HepG2 (cell line): ENCODE data around the gene ADPRM. TPM values are rescaled to one million over a fixed set of nuclear protein-coding genes. Genes with fewer than 3 reads are reported as not detected.
A peak's percentile ranks its signal among the peaks of the same experiment; 100 is the strongest.

ENCODE experiments used
- BCL6 ChIP-seq: IDR thresholded peaks from 2 replicates; pipeline ENCODE4 v1.6.1; 2016; ENCODE audit warnings: missing genetic modification reagents, missing compliant biosample characterization
- ERF ChIP-seq: IDR thresholded peaks from 2 replicates; pipeline ENCODE4 v1.6.1; 2018; ENCODE audit warnings: missing biosample characterization, missing genetic modification reagents
- EZH2 ChIP-seq: conservative IDR thresholded peaks from 2 replicates; pipeline ENCODE4 v1.6.1; 2012; ENCODE audit warnings: mild to moderate bottlenecking, low read depth, low read length, moderate library complexity
- GATAD1 ChIP-seq: IDR thresholded peaks from 2 replicates; pipeline ENCODE4 v1.6.1; 2016; ENCODE audit warnings: missing genetic modification reagents, missing compliant biosample characterization
- MED1 ChIP-seq: sonication (generic); formaldehyde crosslinking; IDR thresholded peaks from 2 replicates; pipeline ENCODE4 v1.4.0; 2020; ENCODE audit warnings: missing genetic modification reagents
- MTF1 ChIP-seq: sonication (generic); formaldehyde crosslinking; IDR thresholded peaks from 2 replicates; pipeline ENCODE4 v1.5.0; 2020; ENCODE audit warnings: missing genetic modification reagents
- NCOA1 ChIP-seq: sonication (generic); formaldehyde crosslinking; IDR thresholded peaks from 2 replicates; pipeline ENCODE4 v1.9.0; 2021; ENCODE audit warnings: missing genetic modification reagents
- NKX3-1 ChIP-seq: sonication (generic); formaldehyde crosslinking; IDR thresholded peaks from 2 replicates; pipeline ENCODE4 v1.5.0; 2020; ENCODE audit warnings: missing genetic modification reagents
- POLR2A ChIP-seq, 2 experiments: IDR thresholded peaks; 2 replicates each; pipeline ENCODE4 v1.6.1; 2011; ENCODE audit warnings: low read depth in 2 of 2, low read length in 2 of 2, mild to moderate bottlenecking in 1 of 2, moderate library complexity in 1 of 2; ENCODE audit not compliant: insufficient read depth in 1 of 2
- SKI ChIP-seq: fragments of 450-650 bp; IDR thresholded peaks from one replicate; pipeline ENCODE4 v1.6.1; 2018; ENCODE audit warnings: mild to moderate bottlenecking; ENCODE audit not compliant: partially characterized antibody
- ZFP91 ChIP-seq: sonication (generic); formaldehyde crosslinking; IDR thresholded peaks from 2 replicates; pipeline ENCODE4 v1.9.0; 2022; ENCODE audit warnings: missing genetic modification reagents, mild to moderate bottlenecking, borderline replicate concordance
- ZNF12 ChIP-seq: sonication (generic); formaldehyde crosslinking; IDR thresholded peaks from 2 replicates; pipeline ENCODE4 v1.5.0; 2020; ENCODE audit warnings: missing genetic modification reagents
- ZNF143 ChIP-seq: sonication (generic); formaldehyde crosslinking; IDR thresholded peaks from 2 replicates; pipeline ENCODE4 v1.4.0; 2020; ENCODE audit warnings: missing genetic modification reagents
- ZNF230 ChIP-seq: sonication (generic); formaldehyde crosslinking; IDR thresholded peaks from 2 replicates; pipeline ENCODE4 v1.4.0; 2020; ENCODE audit warnings: mild to moderate bottlenecking, missing genetic modification reagents
- ZNF619 ChIP-seq: sonication (generic); formaldehyde crosslinking; IDR thresholded peaks from 2 replicates; pipeline ENCODE4 v1.4.0; 2020; ENCODE audit warnings: mild to moderate bottlenecking, missing genetic modification reagents
- ZNF777 ChIP-seq: sonication (generic); formaldehyde crosslinking; IDR thresholded peaks from 2 replicates; pipeline ENCODE4 v1.4.0; 2020; ENCODE audit warnings: missing genetic modification reagents
- ZNF790 ChIP-seq: sonication (generic); formaldehyde crosslinking; IDR thresholded peaks from 2 replicates; pipeline ENCODE4 v1.8.0; 2022; ENCODE audit warnings: missing genetic modification reagents, mild to moderate bottlenecking, borderline replicate concordance
- polyA plus RNA-seq, 8 experiments: library from polyadenylated mRNA; depleted of rRNA in 3 of 8; stranded (reverse) in 7 of 8; unstranded in 1 of 8; fragments of >200 nt; fragmentation: Illumina TruSeq in 4 of 8; extraction: Trizol in 4 of 8; gene quantifications; 2 replicates each; pipeline versions ENCODE4 v1.2.1 to v1.2.3, GENCODE V29; 2011 to 2016; ENCODE audit warnings: low read depth in 4 of 8, missing spikeins in 1 of 8, mixed read lengths in 1 of 8; ENCODE audit not compliant: insufficient read depth in 1 of 8
- total RNA-seq, 5 experiments: library from RNA; depleted of rRNA; stranded (reverse); fragments of >200 nt; fragmentation: Illumina TruSeq; extraction: Trizol; gene quantifications; 2 replicates each; pipeline ENCODE4 v1.2.3, GENCODE V29; 2016; ENCODE audit warnings: low read depth in 1 of 5
- TF ChIP-seq, protein P1 (sequence below): sonication (generic); formaldehyde crosslinking; IDR thresholded peaks from 2 replicates; pipeline ENCODE4 v1.4.0; 2020; ENCODE audit warnings: missing genetic modification reagents
- TF ChIP-seq, protein P2 (sequence below): sonication (generic); formaldehyde crosslinking; IDR thresholded peaks from 2 replicates; pipeline ENCODE4 v1.4.0; 2020; ENCODE audit warnings: mild to moderate bottlenecking, missing genetic modification reagents
- TF ChIP-seq, protein P3 (sequence below): sonication (generic); formaldehyde crosslinking; IDR thresholded peaks from 2 replicates; pipeline ENCODE4 v1.5.1; 2020; ENCODE audit warnings: missing genetic modification reagents, mild to moderate bottlenecking, borderline replicate concordance

Gene ADPRM
- total and polyA plus RNA-seq, 2 of the 13 experiments (the other 11 are each of a cell fraction or from before 2014, with no cell fraction given): 5.6 to 10.8 TPM

GRCh38 chr17:10697092-10698081 lies at the start of gene ADPRM, which contains the start of gene SCO1 (continued):
- TF ChIP-seq, protein P1, sequence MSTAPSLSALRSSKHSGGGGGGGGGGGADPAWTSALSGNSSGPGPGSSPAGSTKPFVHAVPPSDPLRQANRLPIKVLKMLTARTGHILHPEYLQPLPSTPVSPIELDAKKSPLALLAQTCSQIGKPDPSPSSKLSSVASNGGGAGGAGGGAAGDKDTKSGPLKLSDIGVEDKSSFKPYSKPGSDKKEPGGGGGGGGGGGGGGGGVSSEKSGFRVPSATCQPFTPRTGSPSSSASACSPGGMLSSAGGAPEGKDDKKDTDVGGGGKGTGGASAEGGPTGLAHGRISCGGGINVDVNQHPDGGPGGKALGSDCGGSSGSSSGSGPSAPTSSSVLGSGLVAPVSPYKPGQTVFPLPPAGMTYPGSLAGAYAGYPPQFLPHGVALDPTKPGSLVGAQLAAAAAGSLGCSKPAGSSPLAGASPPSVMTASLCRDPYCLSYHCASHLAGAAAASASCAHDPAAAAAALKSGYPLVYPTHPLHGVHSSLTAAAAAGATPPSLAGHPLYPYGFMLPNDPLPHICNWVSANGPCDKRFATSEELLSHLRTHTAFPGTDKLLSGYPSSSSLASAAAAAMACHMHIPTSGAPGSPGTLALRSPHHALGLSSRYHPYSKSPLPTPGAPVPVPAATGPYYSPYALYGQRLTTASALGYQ: peak; percentile 61; the same call in 1 of the 2 replicates
- TF ChIP-seq MED1 (CRISPR knock-in tag): peak; percentile 74
- no peak for TF ChIP-seq NCOA1 (CRISPR knock-in tag)
- peak; percentile 55 for TF ChIP-seq ZNF777
- peak; percentile 60; the same call in 1 of the 2 replicates for TF ChIP-seq ZNF12
- TF ChIP-seq BCL6 (CRISPR knock-in tag): peak; percentile 35; the same call in 1 of the 2 replicates
- TF ChIP-seq SKI: no peak
- TF ChIP-seq, protein P2, sequence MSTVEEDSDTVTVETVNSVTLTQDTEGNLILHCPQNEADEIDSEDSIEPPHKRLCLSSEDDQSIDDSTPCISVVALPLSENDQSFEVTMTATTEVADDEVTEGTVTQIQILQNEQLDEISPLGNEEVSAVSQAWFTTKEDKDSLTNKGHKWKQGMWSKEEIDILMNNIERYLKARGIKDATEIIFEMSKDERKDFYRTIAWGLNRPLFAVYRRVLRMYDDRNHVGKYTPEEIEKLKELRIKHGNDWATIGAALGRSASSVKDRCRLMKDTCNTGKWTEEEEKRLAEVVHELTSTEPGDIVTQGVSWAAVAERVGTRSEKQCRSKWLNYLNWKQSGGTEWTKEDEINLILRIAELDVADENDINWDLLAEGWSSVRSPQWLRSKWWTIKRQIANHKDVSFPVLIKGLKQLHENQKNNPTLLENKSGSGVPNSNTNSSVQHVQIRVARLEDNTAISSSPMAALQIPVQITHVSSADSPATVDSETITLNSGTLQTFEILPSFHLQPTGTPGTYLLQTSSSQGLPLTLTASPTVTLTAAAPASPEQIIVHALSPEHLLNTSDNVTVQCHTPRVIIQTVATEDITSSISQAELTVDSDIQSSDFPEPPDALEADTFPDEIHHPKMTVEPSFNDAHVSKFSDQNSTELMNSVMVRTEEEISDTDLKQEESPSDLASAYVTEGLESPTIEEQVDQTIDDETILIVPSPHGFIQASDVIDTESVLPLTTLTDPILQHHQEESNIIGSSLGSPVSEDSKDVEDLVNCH (CRISPR knock-in tag): no peak
- peak; percentile 89; the same call in 1 of the 2 replicates for TF ChIP-seq ZNF790 (CRISPR knock-in tag)
- TF ChIP-seq, protein P3, sequence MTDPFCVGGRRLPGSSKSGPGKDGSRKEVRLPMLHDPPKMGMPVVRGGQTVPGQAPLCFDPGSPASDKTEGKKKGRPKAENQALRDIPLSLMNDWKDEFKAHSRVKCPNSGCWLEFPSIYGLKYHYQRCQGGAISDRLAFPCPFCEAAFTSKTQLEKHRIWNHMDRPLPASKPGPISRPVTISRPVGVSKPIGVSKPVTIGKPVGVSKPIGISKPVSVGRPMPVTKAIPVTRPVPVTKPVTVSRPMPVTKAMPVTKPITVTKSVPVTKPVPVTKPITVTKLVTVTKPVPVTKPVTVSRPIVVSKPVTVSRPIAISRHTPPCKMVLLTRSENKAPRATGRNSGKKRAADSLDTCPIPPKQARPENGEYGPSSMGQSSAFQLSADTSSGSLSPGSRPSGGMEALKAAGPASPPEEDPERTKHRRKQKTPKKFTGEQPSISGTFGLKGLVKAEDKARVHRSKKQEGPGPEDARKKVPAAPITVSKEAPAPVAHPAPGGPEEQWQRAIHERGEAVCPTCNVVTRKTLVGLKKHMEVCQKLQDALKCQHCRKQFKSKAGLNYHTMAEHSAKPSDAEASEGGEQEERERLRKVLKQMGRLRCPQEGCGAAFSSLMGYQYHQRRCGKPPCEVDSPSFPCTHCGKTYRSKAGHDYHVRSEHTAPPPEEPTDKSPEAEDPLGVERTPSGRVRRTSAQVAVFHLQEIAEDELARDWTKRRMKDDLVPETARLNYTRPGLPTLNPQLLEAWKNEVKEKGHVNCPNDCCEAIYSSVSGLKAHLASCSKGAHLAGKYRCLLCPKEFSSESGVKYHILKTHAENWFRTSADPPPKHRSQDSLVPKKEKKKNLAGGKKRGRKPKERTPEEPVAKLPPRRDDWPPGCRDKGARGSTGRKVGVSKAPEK: no peak; the same call in 1 of the 2 replicates
- TF ChIP-seq MTF1 (CRISPR knock-in tag): 0 out of 2 replicates have a peak, but pooled peaks have one; percentile 52
- TF ChIP-seq ZNF230 (CRISPR knock-in tag): peak; percentile 85
- peak; percentile 81 for TF ChIP-seq ERF (CRISPR knock-in tag)
- peak; percentile 83 for TF ChIP-seq NKX3-1
- peak; percentile 89; the same call in 1 of the 2 replicates for TF ChIP-seq ZFP91
- TF ChIP-seq ZNF619 (CRISPR knock-in tag): 0 out of 2 replicates have a peak, but pooled peaks have one; percentile 45
- TF ChIP-seq EZH2: no peak
- peak; percentile 95 for TF ChIP-seq GATAD1
- TF ChIP-seq POLR2A (IDR thresholded peaks at IDR 0.05; ENCODE audit: insufficient read depth in 1 of 2, low read depth in 2 of 2, low read length in 2 of 2): peak; percentile 87 to 89
- TF ChIP-seq ZNF143 (CRISPR knock-in tag): peak; percentile 56; the same call in 1 of the 2 replicates
